ENCODE data around the gene ZBTB9. TPM values are rescaled to one million over a fixed set of nuclear protein-coding genes. Genes with fewer than 3 reads are reported as not detected.

ZBTB9 gene
- total and polyA plus RNA-seq, 2 donors (not counting 1 experiment from before 2014, with no cell fraction given): 2.9 to 11.8 TPM

GRCh38 chr6:33504486-33504885, 50.1 kb downstream of the ZBTB9 start:
- Mint-ChIP-seq H3K4me3 (no peak overlapping the region), H3K9me3 (ENCODE audit: insufficient read depth) (no peaks in the 10 kb centered on the region), H3K4me1 (peaks cover 10% of the 10 kb centered on the region), H3K27ac (no peak overlapping the region), H3K27me3 (peaks cover 13% of the 10 kb centered on the region)
- intact Hi-C loops (cut with micrococcal nuclease): no loop called here
- no peaks in the 10 kb centered on the region for H3K36me3 ChIP-seq (replicated peaks in 1 of 2; ENCODE audit: control extremely low read depth in 1 of 2, control insufficient read depth in 1 of 2, extremely low read depth in 1 of 2, insufficient read depth in 2 of 2, low read length in 1 of 2)
- ATAC-seq (ENCODE audit: low read depth): no peak
- H3K27ac ChIP-seq (ENCODE audit: low read length in 2 of 2): no peak overlapping the region
- TF ChIP-seq EZH2 (IDR thresholded peaks at IDR 0.05; ENCODE audit: borderline replicate concordance, insufficient read depth, low read depth, low read length, poor library complexity, severe bottlenecking): no peak
- TF ChIP-seq, protein P1, sequence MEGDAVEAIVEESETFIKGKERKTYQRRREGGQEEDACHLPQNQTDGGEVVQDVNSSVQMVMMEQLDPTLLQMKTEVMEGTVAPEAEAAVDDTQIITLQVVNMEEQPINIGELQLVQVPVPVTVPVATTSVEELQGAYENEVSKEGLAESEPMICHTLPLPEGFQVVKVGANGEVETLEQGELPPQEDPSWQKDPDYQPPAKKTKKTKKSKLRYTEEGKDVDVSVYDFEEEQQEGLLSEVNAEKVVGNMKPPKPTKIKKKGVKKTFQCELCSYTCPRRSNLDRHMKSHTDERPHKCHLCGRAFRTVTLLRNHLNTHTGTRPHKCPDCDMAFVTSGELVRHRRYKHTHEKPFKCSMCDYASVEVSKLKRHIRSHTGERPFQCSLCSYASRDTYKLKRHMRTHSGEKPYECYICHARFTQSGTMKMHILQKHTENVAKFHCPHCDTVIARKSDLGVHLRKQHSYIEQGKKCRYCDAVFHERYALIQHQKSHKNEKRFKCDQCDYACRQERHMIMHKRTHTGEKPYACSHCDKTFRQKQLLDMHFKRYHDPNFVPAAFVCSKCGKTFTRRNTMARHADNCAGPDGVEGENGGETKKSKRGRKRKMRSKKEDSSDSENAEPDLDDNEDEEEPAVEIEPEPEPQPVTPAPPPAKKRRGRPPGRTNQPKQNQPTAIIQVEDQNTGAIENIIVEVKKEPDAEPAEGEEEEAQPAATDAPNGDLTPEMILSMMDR (IDR thresholded peaks at IDR 0.05): no peak
- no peak overlapping the region for H3K4me2 ChIP-seq (replicated peaks; ENCODE audit: low read depth, low read length, poor library complexity, severe bottlenecking)
- H4K20me1 ChIP-seq (ENCODE audit: control insufficient read depth, insufficient read depth, low read length, poor library complexity, severe bottlenecking): no peaks in the 10 kb centered on the region
- POLR2A ChIA-PET: no interaction called here
- DNase-seq: no peak
- no peak overlapping the region for H2AFZ ChIP-seq (ENCODE audit: insufficient read depth, low read depth, low read length, poor library complexity, severe bottlenecking)
- no peak overlapping the region for H3K9ac ChIP-seq (ENCODE audit: low read length)
- no peaks in the 10 kb centered on the region for H3K9me3 ChIP-seq (ENCODE audit: control extremely low read depth in 1 of 3, control insufficient read depth in 2 of 3, insufficient read depth in 1 of 3, low read length in 2 of 3)
- H3K27me3 ChIP-seq (replicated peaks in 1 of 4; ENCODE audit: control extremely low read depth in 1 of 4, control insufficient read depth in 3 of 4, insufficient read depth in 4 of 4, low read length in 3 of 4): peaks cover 0 to 6% (median under 1%) of the 10 kb centered on the region in 4 experiments
- CTCF ChIA-PET: no interaction called here
- no peaks in the 10 kb centered on the region for H3K79me2 ChIP-seq (ENCODE audit: control insufficient read depth, insufficient read depth, low read length)
- H3K4me3 ChIP-seq (ENCODE audit: control extremely low read depth in 1 of 5, extremely low read depth in 1 of 5, insufficient read depth in 1 of 5, low read depth in 2 of 5, low read length in 4 of 5): no peak overlapping the region
- peaks cover 11 to 15% of the 10 kb centered on the region in 2 donors for H3K4me1 ChIP-seq (ENCODE audit: control insufficient read depth in 2 of 2, insufficient read depth in 2 of 2, low read length in 2 of 2)

DNA sequence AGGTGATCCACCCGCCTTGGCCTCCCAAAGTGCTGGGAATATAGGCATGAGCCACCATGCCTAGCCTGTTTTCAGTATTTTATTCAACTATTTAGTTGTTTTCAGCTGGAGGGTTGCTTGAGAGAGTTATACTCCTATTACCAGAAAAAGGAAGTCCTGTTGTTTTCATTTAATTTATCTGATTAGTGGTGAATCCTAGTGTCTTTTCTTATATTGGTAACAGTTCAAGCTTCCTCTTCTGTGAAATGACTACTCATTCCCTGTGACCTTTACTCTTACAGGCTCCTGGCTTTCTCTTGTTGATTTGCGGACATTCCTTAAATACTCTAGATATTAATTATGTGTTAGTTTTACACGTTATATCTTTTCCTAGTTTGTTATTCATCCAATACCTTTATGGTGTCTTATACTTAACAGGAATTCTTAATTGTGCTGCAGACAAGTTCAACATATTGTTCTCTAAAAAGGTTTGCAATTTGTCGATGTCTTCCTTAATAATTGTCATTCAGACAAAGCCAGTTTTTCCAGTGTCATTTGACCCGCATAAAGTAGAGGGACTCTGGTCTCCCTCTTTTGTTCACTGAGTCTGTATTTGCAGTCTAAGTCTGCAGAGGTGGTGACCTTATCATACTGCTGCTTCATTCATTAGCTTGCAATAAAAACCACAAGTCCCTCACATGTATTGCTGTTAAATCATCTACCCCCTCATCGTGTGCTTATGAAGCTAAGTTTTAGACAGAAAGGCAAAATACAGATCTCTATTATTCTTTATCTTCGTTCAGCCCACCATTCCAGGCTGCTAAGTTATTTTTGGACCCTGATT, 51.4 kb downstream of the ZBTB9 start:
- ATAC-seq (ENCODE audit: low read depth) (no peak), DNase-seq (no peak)
- Histone ChIP-seq H4K20me1 (ENCODE audit: control insufficient read depth, insufficient read depth, low read length, poor library complexity, severe bottlenecking) (no peaks in the 10 kb centered on the region), H3K4me3 (ENCODE audit: control extremely low read depth in 1 of 5, extremely low read depth in 1 of 5, insufficient read depth in 1 of 5, low read depth in 2 of 5, low read length in 4 of 5) (no peak overlapping the region), H3K27me3 (replicated peaks in 1 of 4; ENCODE audit: control extremely low read depth in 1 of 4, control insufficient read depth in 3 of 4, insufficient read depth in 4 of 4, low read length in 3 of 4) (peaks cover 0 to 7% (median under 1%) of the 10 kb centered on the region in 4 experiments), H3K79me2 (ENCODE audit: control insufficient read depth, insufficient read depth, low read length) (no peaks in the 10 kb centered on the region), H3K27ac (ENCODE audit: low read length in 2 of 2) (no peak overlapping the region), H3K4me2 (replicated peaks; ENCODE audit: low read depth, low read length, poor library complexity, severe bottlenecking) (no peak overlapping the region), H3K9me3 (ENCODE audit: control extremely low read depth in 1 of 3, control insufficient read depth in 2 of 3, insufficient read depth in 1 of 3, low read length in 2 of 3) (no peaks in the 10 kb centered on the region), H3K36me3 (replicated peaks in 1 of 2; ENCODE audit: control extremely low read depth in 1 of 2, control insufficient read depth in 1 of 2, extremely low read depth in 1 of 2, insufficient read depth in 2 of 2, low read length in 1 of 2) (no peaks in the 10 kb centered on the region), H2AFZ (ENCODE audit: insufficient read depth, low read depth, low read length, poor library complexity, severe bottlenecking) (no peak overlapping the region), H3K9ac (ENCODE audit: low read length) (no peak overlapping the region), H3K4me1 (ENCODE audit: control insufficient read depth in 2 of 2, insufficient read depth in 2 of 2, low read length in 2 of 2) (peaks cover 13 to 16% of the 10 kb centered on the region in 2 donors)
- CTCF ChIA-PET: no interaction called here
- TF ChIP-seq, protein P1 (IDR thresholded peaks at IDR 0.05): no peak
- TF ChIP-seq EZH2 (IDR thresholded peaks at IDR 0.05; ENCODE audit: borderline replicate concordance, insufficient read depth, low read depth, low read length, poor library complexity, severe bottlenecking): no peak
- H3K27ac Mint-ChIP-seq: no peak overlapping the region
- H3K9me3 Mint-ChIP-seq (ENCODE audit: insufficient read depth): no peaks in the 10 kb centered on the region
- peaks cover 13% of the 10 kb centered on the region for H3K4me1 Mint-ChIP-seq
- POLR2A ChIA-PET: no interaction called here
- WGBS (ENCODE audit: insufficient coverage): 97% methylated on average over 4 of the region's 7 CpGs
- peaks cover 12% of the 10 kb centered on the region for H3K27me3 Mint-ChIP-seq
- no peak overlapping the region for H3K4me3 Mint-ChIP-seq
- intact Hi-C loops (cut with micrococcal nuclease): no loop called here

Measured in B cell (primary cell).